NCI-H748 (cell line): ENCODE measurements around the gene STX16.

Experiments
- DNase-seq: peaks from one replicate; lab custom pipeline; 2025; ENCODE audit not compliant: unreplicated experiment; lab: John Stamatoyannopoulos, UW

STX16 gene

GRCh38 chr20:58651946-58652605 is 993 bp downstream of the STX16 start:
- DNase-seq = peak; percentile 51

- peak; percentile 36 for DNase-seq
Observed at GRCh38 chr20:58652606-58653294, 1.7 kb downstream of the STX16 start.

- no peak for DNase-seq
Observed at GRCh38 chr20:58654337-58654736, 3.3 kb downstream of the STX16 start.

- no peak for DNase-seq
Observed at GRCh38 chr20:58655328-58656107, 4.4 kb downstream of the STX16 start.

GRCh38 chr20:58656831-58657230 is 5.7 kb downstream of the STX16 start:
- no peak for DNase-seq

- no peak for DNase-seq
Observed at GRCh38 chr20:58657262-58657661, 6.2 kb downstream of the STX16 start.

- no peak for DNase-seq
Observed at GRCh38 chr20:58657986-58658385, 6.9 kb downstream of the STX16 start.

GRCh38 chr20:58658760-58659159 is 7.7 kb downstream of the STX16 start:
- no peak for DNase-seq

GRCh38 chr20:58659841-58660240 is 8.8 kb downstream of the STX16 start:
- DNase-seq = peak; percentile 46

GRCh38 chr20:58660855-58661597 is 9.9 kb downstream of the STX16 start:
- DNase-seq = no peak

GRCh38 chr20:58661598-58662473 is 10.8 kb downstream of the STX16 start:
- DNase-seq = no peak

- DNase-seq = no peak
Observed at GRCh38 chr20:58664331-58664730, 13.2 kb downstream of the STX16 start.

- no peak for DNase-seq
Observed at GRCh38 chr20:58664883-58665282, 13.8 kb downstream of the STX16 start.

- DNase-seq = no peak
Observed at GRCh38 chr20:58665606-58666005, 14.5 kb downstream of the STX16 start.

GRCh38 chr20:58666702-58667101 is 15.6 kb downstream of the STX16 start:
- no peak for DNase-seq

GRCh38 chr20:58667975-58668374 is 16.9 kb downstream of the STX16 start:
- no peak for DNase-seq

- no peak for DNase-seq
Observed at GRCh38 chr20:58668901-58669286, 17.8 kb downstream of the STX16 start.

- no peak for DNase-seq
Observed at GRCh38 chr20:58669287-58670006, 18.4 kb downstream of the STX16 start.

GRCh38 chr20:58670102-58670501 is 19.0 kb downstream of the STX16 start:
- DNase-seq = no peak

GRCh38 chr20:58670659-58671058 is 19.6 kb downstream of the STX16 start:
- DNase-seq = no peak
